GM19463 (cell line): ENCODE results near the gene DNAH6.
"Not testable (repeated sequence)": the region's sequence is repeated elsewhere in the genome, so short reads cannot be mapped to it uniquely, and the experiment has no call there.

Source experiments
- ATAC-seq: cut with Tn5 transposase; IDR thresholded peaks from one replicate; pipeline ENCODE4 v1.9.1; 2021; ENCODE audit warnings: mild to moderate bottlenecking, moderate library complexity; ENCODE audit not compliant: unreplicated experiment

The DNAH6 gene

DNA sequence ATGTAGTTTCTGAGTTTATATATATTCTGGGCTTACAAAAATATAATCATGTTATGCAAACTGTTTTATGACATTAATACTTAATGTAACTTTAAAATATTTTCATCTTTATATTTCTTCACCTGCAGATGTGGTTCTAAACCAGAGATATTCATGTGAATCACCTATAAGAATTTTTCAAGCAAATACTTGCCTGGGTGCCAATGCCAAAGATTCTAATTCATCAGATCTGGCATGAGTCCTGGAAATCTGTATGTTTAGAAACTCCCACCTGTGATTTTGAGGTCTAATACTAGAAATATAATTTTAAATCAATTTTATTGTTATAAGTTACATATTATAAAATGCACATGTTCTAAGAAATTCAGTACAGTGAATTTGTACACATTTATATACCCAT is 19.9 kb upstream of the DNAH6 start:
- ATAC-seq: no peak

- ATAC-seq: no peak
Observed at GRCh38 chr2:84497285-84497684, 19.0 kb upstream of the DNAH6 start.

DNA sequence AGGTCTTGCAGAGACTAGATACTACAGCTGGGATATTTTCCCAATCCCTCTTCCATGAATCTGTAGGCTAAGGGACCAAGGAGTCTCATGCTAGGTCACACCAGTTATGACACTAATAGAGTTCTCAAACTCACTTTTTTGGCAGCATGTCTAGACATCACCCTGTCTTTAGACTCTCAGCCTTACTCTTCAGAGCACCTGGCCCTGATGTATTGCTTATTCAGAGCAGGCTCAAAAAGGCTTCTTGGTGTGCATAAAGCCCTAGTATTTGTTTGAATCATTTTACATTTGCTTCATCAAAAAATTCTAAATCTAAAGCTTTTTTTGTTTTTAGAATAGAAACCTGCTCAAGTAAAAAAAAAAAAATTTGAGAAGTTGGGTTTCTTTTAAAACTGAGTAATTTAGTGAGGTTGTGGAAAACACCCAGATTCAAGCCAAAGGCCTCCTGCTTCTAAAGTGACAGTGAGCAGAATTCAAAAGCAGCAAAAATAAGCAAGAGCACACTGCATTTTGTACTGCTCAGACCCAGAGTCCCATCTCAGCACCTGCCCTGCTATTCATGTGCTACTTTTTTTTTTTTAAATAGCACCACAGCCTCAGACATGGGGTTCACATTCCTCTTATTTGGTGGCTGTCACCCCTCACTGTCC is 18.0 kb upstream of the DNAH6 start:
- ATAC-seq: no peak

GRCh38 chr2:84511024-84511423 is 5.3 kb upstream of the DNAH6 start:
- ATAC-seq: not testable (repeated sequence)

DNA sequence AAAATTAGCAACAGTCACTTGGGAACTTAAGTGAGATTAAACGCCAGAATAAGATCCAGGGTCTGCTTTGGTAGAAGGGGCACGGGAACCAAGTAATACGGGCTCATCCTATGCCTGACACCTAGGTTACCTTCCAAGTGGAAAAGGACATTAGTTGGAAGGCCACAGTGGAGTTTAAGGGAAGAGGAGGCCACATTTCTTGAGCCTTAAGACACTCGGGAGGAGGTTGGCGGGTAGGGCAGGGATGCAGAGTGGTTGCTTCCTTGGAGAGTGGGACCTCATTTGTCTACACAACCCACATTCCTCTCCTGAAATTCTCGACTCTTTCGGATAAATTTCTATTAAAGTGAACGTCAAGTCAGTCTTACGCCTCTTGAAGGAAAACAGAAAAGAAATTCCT is 510 bp upstream of the DNAH6 start:
- no peak for ATAC-seq

DNA sequence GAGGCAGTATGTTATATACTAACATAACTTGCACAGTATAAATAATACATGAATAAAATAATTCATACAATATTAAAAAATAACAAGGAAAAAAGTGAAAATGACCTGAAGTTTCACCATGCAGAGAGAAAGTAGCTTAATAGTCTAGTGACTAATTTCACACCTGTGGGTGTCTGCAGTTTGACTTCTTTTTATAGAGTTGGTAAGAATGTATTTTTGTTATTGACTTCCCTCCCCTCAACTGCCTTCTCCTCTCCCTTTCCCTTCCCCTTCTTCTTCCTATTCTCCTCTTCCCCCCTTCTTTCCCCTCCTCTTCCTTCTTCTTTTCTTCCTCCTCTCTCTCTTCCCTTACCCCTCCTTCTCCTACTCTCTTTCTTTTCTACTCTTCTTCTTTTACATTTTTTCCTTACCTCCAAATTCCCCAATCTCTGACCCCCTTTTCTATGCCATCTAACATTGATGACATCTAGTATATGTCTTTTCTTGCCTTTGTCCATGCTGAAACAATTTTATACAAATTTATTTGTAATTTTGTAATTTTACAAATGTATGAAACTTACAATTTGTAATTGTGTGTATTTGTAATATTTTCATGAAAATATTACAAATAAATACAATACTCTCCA is 3.1 kb downstream of the DNAH6 start:
- ATAC-seq: no peak

- no peak for ATAC-seq
Observed at GRCh38 chr2:84526562-84526961, 10.3 kb downstream of the DNAH6 start.

- ATAC-seq: no peak
Observed at GRCh38 chr2:84527137-84528129, 11.1 kb downstream of the DNAH6 start.

- no peak for ATAC-seq
Observed at GRCh38 chr2:84532291-84532690, 16.0 kb downstream of the DNAH6 start.

- ATAC-seq: no peak
Observed at GRCh38 chr2:84534225-84534624, 17.9 kb downstream of the DNAH6 start.

- ATAC-seq: no peak
Observed at GRCh38 chr2:84537251-84537650, 21.0 kb downstream of the DNAH6 start.

- no peak for ATAC-seq
Observed at GRCh38 chr2:84539729-84540128, 23.4 kb downstream of the DNAH6 start.

DNA sequence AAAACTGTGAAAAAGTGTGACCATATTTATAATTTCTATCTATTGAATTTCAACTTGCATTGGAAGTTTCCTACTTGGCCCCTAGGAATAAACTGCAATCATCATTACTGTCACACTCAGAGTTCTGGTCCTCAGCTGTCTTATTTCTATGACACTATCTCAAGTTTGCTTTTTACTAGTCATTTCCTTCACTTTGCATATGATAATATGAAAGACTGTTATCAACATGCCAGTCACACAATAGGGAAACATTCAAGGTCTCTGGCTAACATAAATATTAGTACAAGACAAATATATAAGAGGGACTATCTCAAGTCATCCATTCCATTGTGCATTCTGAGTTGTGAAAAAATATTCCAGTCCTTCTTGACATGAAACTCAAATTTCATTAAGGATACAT is 28.7 kb downstream of the DNAH6 start:
- ATAC-seq: no peak

DNA sequence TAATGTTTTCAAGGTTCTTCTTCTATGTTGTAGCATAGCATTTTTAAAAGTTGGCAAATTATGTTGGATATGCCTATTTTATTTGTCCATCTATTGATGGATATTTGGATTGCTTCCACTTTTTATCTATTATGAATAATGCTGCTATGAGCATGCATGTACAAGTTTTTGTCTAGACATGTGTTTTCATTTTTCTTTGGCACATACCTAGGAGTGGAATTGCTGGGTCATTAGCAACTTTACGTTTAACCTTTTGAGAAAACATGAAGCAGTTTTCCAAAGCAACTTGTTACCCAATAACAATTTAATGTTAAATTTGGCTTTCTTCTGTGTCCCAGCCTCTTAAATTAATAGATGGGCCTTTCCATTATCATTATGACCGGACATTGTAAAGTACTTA is 30.3 kb downstream of the DNAH6 start:
- no peak for ATAC-seq

GRCh38 chr2:84548303-84548702 is 32.0 kb downstream of the DNAH6 start:
- ATAC-seq: no peak

DNA sequence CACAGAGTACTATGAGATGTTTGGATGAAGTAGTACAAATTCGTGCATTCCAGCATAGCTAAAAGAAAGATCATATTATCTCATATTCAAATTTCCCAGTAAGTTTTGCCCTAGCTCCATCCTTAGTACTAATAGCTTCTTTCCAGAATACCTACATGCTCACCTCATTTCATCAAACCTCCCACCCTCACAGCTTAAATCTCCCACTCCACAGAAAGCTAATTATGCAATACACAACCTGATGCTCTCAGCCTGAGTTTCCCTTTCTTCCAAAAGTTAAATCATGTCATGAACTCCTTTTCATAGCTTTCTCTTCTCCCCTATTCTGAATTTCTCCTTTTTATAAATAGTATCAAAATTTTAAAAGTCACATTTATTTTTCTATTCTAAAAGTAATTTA is 34.6 kb downstream of the DNAH6 start:
- no peak for ATAC-seq

GRCh38 chr2:84551526-84551925 is 35.2 kb downstream of the DNAH6 start:
- not testable (repeated sequence) for ATAC-seq

- ATAC-seq: no peak
Observed at GRCh38 chr2:84556190-84556589, 39.9 kb downstream of the DNAH6 start.

GRCh38 chr2:84559838-84560237 is 43.5 kb downstream of the DNAH6 start:
- no peak for ATAC-seq

- ATAC-seq: no peak
Observed at GRCh38 chr2:84579661-84580060, 63.4 kb downstream of the DNAH6 start.

GRCh38 chr2:84603911-84604310 is 87.6 kb downstream of the DNAH6 start:
- no peak for ATAC-seq

DNA sequence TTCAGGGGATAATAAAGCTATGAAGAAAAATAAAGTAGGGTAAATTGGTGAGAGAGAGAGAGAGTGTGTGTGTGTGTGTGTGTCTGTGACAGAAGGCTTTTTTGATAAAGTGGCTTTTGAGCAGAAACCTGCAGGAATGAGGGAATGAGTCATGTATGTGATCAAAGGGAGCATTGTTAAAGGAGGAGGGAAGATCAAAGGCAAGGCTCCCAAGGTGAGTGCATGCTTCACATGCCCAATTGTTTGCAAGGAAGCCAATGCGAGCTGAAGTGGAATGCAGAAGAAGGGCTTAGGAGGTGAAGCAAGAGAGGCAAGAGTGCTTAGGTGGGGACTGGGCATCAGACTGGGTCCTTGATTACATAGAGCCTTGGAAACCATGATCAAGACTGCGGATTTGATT is 96.8 kb downstream of the DNAH6 start:
- no peak for ATAC-seq
